Pancreas (tissue), 10 donors: ENCODE results near the gene TMEM123. TPM values are rescaled to one million over a fixed set of nuclear protein-coding genes. Genes with fewer than 3 reads are reported as not detected.
"Not testable (repeated sequence)": the region's sequence is repeated elsewhere in the genome, so short reads cannot be mapped to it uniquely, and the experiment has no call there.

Experiments
- ATAC-seq, 4 donors: fragments of 200-7000 bp; cut with Tn5 transposase; one replicate each; pipeline versions ENCODE4 v1.8.0 to v1.9.1; 2020; ENCODE audit warnings: mild to moderate bottlenecking in 4 of 4, moderate library complexity in 4 of 4
- DNase-seq, 6 donors: peaks; one replicate each; pipeline ENCODE4 v3.0.0-alpha.2; 2020
- FAIRE-seq: peaks from 2 replicates; lab custom pipeline; 2012; peaks lifted over from hg19 to GRCh38; lab: Jason Lieb, UNC
- H3K27ac ChIP-seq, 4 donors: fragments of 200-600 bp; sonication (generic); 1 replicate in 3 of 4; 2 replicates in 1 of 4; pipeline versions ENCODE4 v1.5.0 to v1.8.0; 2020
- H3K27me3 ChIP-seq, 4 donors: fragments of 200-600 bp; one replicate each; pipeline ENCODE4 v1.8.0; 2021
- H3K36me3 ChIP-seq, 3 donors: fragments of 200-600 bp; sonication (generic) in 1 of 3; one replicate each; pipeline versions ENCODE4 v1.5.0 to v1.8.0; 2020 to 2021
- H3K4me1 ChIP-seq, 3 donors: fragments of 200-600 bp; one replicate each; pipeline ENCODE4 v1.8.0; 2021
- H3K4me3 ChIP-seq, 4 donors: fragments of 200-600 bp; sonication (generic) in 2 of 4; one replicate each; pipeline versions ENCODE4 v1.5.0 to v1.8.0; 2020 to 2021
- H3K9me3 ChIP-seq, 4 donors: fragments of 200-600 bp; one replicate each; pipeline ENCODE4 v1.8.0; 2021
- WGBS, 2 donors: extraction: QIAGEN DNeasy Blood & Tissue Kit; methylation state at CpG; one replicate each; pipeline ENCODE4 v1.1.7; 2013; 5-methylcytosine and 5-hydroxymethylcytosine counted together
- intact Hi-C, 3 donors: fragments of 100-400 bp; cut with DNase I; formaldehyde crosslinking; loops; one replicate each; pipeline versions ENCODE4 v1.11.1 to v1.14.2; 2022
- polyA plus RNA-seq, 2 donors: library from polyadenylated mRNA; stranded (reverse); fragments of 200-250 nt; gene quantifications; one replicate each; pipeline ENCODE4 v1.2.3, GENCODE V29; 2013
- total RNA-seq, 6 donors: library from RNA; stranded (reverse); fragmentation: NEBNext Ultra II Directional in 4 of 6; extraction: Animal tissue kit (Norgen Biotek cat#: 25700) in 4 of 6; gene quantifications; one replicate each; pipeline versions ENCODE4 v1.2.1 to v1.2.4, GENCODE V29; 2021 to 2023
- TF ChIP-seq, protein P1 (sequence below), 4 donors: fragments of 200-600 bp; sonication (generic) in 3 of 4; IDR thresholded peaks; one replicate each; pipeline versions ENCODE4 v1.5.0 to v1.8.0; 2021; ENCODE audit warnings: antibody characterized with exemption in 4 of 4
- donor health status: healthy with polysubstance abuse.
- donor health status: DM: no; HTN: no; CAD: no; lungs with moderate emphysema.
- donor health status: DM: no; HTN: no; CAD: no.
- donor health status: control.
- donor health status: control.
- donor health status: Bipolar disorder and iron deficiency.
- donor health status: DM: yes; HTN: yes; CAD: no.
- donor health status: DM: no; HTN: no; CAD: no.
- donor health status: DM: no; HTN: no; CAD: no.
- donor health status: DM: yes; HTN: yes; CAD: no.

Gene TMEM123
- total and polyA plus RNA-seq, 8 donors: 18.7 to 122 (median 55.2) TPM

DNA sequence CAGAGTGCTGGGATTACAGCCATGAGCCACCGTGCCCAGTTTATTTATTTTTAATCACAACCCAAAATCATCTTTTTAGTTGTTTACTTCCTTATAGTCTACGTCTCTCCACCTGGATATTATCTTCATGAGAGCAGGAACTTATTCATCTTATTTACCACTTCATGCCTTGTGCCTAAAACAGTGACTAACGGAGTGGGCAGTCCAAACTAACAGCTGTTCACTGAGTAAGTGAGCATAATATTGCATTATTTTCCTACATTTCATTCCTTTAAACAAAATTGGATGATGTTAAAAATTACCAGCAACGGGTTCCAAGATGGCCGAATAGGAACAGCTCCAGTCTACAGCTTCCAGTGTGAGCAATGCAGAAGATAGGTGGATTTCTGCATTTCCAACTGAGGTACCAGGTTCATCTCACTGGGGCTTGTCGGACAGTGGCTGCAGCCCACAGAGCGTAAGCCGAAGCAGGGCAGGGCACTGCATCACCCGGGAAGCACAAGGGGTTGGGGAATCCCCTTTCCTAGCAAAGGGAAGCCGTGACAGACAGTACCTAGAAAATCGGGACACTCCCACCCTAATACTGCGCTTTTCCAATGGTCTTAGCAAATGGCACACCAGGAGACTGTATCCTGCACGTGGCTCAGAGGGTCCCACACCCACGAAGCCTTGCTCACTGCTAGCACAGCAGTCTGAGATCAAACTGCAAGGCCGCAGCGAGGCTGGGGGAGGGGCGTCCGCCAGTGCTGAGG is 14.1 kb downstream of the TMEM123 start:
- ATAC-seq: no peak
- FAIRE-seq: no peak
- TF ChIP-seq, protein P1, sequence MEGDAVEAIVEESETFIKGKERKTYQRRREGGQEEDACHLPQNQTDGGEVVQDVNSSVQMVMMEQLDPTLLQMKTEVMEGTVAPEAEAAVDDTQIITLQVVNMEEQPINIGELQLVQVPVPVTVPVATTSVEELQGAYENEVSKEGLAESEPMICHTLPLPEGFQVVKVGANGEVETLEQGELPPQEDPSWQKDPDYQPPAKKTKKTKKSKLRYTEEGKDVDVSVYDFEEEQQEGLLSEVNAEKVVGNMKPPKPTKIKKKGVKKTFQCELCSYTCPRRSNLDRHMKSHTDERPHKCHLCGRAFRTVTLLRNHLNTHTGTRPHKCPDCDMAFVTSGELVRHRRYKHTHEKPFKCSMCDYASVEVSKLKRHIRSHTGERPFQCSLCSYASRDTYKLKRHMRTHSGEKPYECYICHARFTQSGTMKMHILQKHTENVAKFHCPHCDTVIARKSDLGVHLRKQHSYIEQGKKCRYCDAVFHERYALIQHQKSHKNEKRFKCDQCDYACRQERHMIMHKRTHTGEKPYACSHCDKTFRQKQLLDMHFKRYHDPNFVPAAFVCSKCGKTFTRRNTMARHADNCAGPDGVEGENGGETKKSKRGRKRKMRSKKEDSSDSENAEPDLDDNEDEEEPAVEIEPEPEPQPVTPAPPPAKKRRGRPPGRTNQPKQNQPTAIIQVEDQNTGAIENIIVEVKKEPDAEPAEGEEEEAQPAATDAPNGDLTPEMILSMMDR (IDR thresholded peaks at IDR 0.05): no peak
- H3K9me3 ChIP-seq: no peaks in the 10 kb centered on the region
- H3K27ac ChIP-seq: no peak overlapping the region
- no peak overlapping the region for H3K4me3 ChIP-seq
- H3K36me3 ChIP-seq: no peaks in the 10 kb centered on the region
- no peak for DNase-seq
- 86 to 90% methylated on average over 18 of the region's 18 CpGs for WGBS, 2 donors
- intact Hi-C loops: no loop called here
- no peaks in the 10 kb centered on the region for H3K27me3 ChIP-seq
- H3K4me1 ChIP-seq: peaks cover 0 to 2% (median 0%) of the 10 kb centered on the region in 3 donors

DNA sequence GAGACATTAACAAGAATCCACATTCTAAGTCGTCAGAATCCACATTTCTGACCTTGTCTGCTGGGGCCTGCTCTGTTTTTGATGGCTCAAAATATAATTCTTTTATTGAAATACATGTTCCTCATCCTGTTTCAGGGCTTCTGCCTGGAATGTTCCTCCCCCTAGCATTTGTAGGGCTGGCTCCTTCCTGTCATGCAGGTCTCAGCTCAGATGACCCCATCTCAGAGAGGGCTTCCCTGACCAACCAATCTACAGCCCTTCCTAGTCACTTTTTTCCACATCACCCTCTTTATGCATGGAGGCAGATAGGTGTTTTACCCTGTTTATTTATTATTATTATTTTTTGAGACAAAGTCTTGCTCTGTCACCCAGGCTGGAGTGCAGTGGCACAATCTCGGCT is 14.8 kb downstream of the TMEM123 start:
- WGBS, 2 donors: 72 to 82% methylated on average over 2 of the region's 2 CpGs
- no peaks in the 10 kb centered on the region for H3K9me3 ChIP-seq
- TF ChIP-seq, protein P1 (IDR thresholded peaks at IDR 0.05): no peak
- no peak overlapping the region for H3K27ac ChIP-seq
- H3K4me3 ChIP-seq: no peak overlapping the region
- intact Hi-C loops: no loop called here
- DNase-seq (no peak), ATAC-seq (no peak), FAIRE-seq (no peak)
- no peaks in the 10 kb centered on the region for H3K27me3 ChIP-seq
- H3K4me1 ChIP-seq: peaks cover 0 to 2% (median 0%) of the 10 kb centered on the region in 3 donors
- H3K36me3 ChIP-seq: no peaks in the 10 kb centered on the region

DNA sequence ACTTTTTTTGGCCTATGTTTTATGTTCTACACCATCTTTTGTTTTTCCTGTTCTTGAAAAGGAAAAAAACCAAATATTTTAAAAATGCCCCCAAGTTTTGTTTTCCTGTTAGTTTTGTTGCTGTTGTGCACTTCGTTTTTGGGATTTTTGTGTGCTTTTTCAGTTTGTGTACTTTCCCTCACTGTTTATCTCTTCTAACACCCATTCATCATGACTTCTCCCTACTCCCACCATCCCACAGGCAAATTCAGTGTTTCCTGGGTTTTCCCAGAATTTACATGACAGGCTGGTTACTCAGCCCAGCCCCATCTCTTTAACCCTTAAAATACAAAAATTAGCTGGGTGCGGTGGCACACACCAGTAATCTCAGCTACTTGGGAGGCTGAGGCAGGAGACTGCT is 15.6 kb downstream of the TMEM123 start:
- Histone ChIP-seq H3K27me3 (no peaks in the 10 kb centered on the region), H3K9me3 (no peaks in the 10 kb centered on the region), H3K27ac (no peak overlapping the region), H3K4me1 (peaks cover 0 to 2% (median 0%) of the 10 kb centered on the region in 3 donors), H3K4me3 (no peak overlapping the region), H3K36me3 (no peaks in the 10 kb centered on the region)
- ATAC-seq (no peak), DNase-seq (no peak), FAIRE-seq (no peak)
- WGBS, 2 donors: 87 to 96% methylated on average over 2 of the region's 2 CpGs
- intact Hi-C loops: no loop called here
- TF ChIP-seq, protein P1 (IDR thresholded peaks at IDR 0.05): no peak

DNA sequence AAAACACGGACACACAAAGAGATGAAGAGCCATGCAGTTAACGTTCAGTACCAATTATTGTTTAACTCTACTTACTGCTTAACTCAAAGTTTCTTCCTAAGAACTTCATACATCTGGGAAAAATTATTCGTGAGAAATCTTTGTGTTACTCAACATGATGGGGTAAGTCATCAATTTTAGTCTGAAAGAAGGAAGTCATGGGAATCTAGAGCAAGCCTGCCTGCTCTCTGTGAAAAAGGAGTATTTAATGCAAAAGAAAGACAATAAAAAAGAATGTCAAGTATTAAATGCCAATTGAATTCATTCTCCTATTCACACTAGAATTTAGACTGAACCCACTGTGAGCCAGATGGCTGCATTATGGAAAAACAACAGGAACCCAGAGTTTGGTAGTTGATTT is 16.0 kb downstream of the TMEM123 start:
- H3K9me3 ChIP-seq: no peaks in the 10 kb centered on the region
- no peak for DNase-seq
- H3K4me3 ChIP-seq: no peak overlapping the region
- H3K4me1 ChIP-seq: peaks cover 0 to 2% (median 0%) of the 10 kb centered on the region in 3 donors
- H3K27me3 ChIP-seq: no peaks in the 10 kb centered on the region
- no peak for FAIRE-seq
- H3K36me3 ChIP-seq: no peaks in the 10 kb centered on the region
- intact Hi-C loops: no loop called here
- WGBS, 2 donors: 70 to 72% methylated on average over 3 of the region's 3 CpGs
- TF ChIP-seq, protein P1 (IDR thresholded peaks at IDR 0.05): no peak
- H3K27ac ChIP-seq: no peak overlapping the region
- no peak for ATAC-seq

DNA sequence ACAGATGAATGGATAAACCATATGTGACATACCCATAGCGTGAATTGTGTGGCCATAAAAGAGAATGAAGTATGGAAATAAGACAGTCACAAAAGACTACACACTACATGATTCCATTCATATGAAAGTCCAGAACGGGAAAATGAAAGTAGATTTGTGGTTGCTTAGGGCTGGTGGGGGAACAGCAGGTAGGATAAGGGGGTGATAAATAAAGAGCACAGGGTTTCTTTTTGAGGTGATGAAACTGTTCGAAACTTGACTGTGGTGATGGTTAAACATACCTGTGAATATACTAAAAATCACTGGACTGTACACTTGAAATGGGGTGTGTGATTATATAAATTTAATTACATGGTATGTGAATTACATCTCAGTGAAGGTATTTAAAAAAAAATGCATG is 16.9 kb downstream of the TMEM123 start:
- peaks cover 0 to 2% (median 0%) of the 10 kb centered on the region in 3 donors for H3K4me1 ChIP-seq
- no peaks in the 10 kb centered on the region for H3K9me3 ChIP-seq
- TF ChIP-seq, protein P1 (IDR thresholded peaks at IDR 0.05): no peak
- DNase-seq (no peak), FAIRE-seq (no peak), ATAC-seq (no peak)
- no peak overlapping the region for H3K27ac ChIP-seq
- intact Hi-C loops: no loop called here
- H3K4me3 ChIP-seq: no peak overlapping the region
- no peaks in the 10 kb centered on the region for H3K36me3 ChIP-seq
- no peaks in the 10 kb centered on the region for H3K27me3 ChIP-seq
- WGBS, 2 donors: 97 to 98% methylated on average over 3 of the region's 3 CpGs

DNA sequence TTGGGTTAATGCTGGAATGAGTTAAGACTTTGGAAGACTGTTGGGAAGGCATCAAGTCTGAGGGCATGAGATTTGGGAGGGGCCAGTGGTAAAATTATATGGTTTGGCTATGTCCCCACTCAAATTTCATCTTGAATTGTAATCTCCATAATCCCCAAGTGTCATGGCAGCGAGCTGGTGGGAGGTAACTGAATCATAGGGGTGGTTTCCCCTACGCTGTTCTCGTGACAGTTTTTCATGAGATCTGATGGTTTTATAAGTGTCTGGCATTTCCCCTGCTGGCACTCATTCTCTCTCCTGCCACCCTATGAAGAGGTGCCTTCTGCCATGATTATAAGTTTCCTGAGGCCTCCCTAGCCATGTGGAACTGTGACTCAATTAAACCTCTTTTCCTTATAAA is 19.0 kb downstream of the TMEM123 start:
- DNase-seq, FAIRE-seq, H3K36me3 ChIP-seq, H3K4me3 ChIP-seq, intact Hi-C loops, H3K9me3 ChIP-seq, H3K4me1 ChIP-seq, ATAC-seq, H3K27me3 ChIP-seq, H3K27ac ChIP-seq: not testable (repeated sequence)
- WGBS, 2 donors: 93 to 98% methylated on average over 3 of the region's 3 CpGs

DNA sequence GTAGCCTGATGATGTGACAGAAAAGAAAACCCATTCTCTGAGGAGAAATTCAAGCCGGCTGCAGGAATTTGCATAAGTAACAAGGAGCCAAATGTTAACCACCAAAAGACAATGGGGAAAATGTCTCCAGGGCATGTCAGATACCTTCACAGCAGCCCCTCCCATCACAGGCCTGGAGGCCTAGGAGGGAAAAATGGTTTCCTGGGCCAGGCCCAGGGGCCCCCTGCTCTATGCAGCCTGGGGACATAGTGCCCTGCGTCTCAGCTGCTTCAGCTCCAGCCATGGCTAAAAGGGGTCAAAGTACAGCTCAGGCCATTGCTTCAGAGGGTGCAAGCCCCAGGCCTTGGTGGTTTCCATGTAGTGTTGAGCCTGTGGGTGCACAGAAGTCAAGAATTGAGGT is 20.0 kb downstream of the TMEM123 start:
- ATAC-seq, H3K4me1 ChIP-seq, FAIRE-seq, H3K9me3 ChIP-seq, intact Hi-C loops, DNase-seq, H3K4me3 ChIP-seq, H3K27ac ChIP-seq, H3K27me3 ChIP-seq, H3K36me3 ChIP-seq: not testable (repeated sequence)
- WGBS, 2 donors: 96 to 98% methylated on average over 2 of the region's 2 CpGs
